MCF 10A (cell line): ENCODE data around the gene FRRS1L. TPM values are rescaled to one million over a fixed set of nuclear protein-coding genes. Genes with fewer than 3 reads are reported as not detected.

ENCODE experiments used
- BruUV-seq: library from RNA; stranded (reverse); fragments of 400-500 nt; replicated peaks from 2 replicates; lab custom pipeline; 2021; lab: Mats Ljungman, UMichigan
- CTCF ChIA-PET: fragments of 300-600 bp; sonication (Branson Sonifier 250); formaldehyde crosslinking; extraction: SDS; loops from one replicate; lab custom pipeline; 2021; ENCODE audit warnings: antibody characterized with exemption, inconsistent platforms; lab: Yijun Ruan, JAX
- POLR2A ChIA-PET: fragments of 300-600, 350-650 bp; sonication (Branson Sonifier 250); formaldehyde crosslinking; extraction: SDS; loops from one replicate; lab custom pipeline; 2020; ENCODE audit warnings: antibody characterized with exemption, inconsistent platforms; lab: Yijun Ruan, JAX
- DNase-seq: peaks from one replicate; pipeline ENCODE4 v3.0.0-alpha.2; 2018; ENCODE audit not compliant: unreplicated experiment
- H3K27ac Mint-ChIP-seq: one replicate; pipeline ENCODE4 v1.8.0; 2022; ENCODE audit warnings: mild to moderate bottlenecking, low read depth, mixed read lengths; ENCODE audit not compliant: unreplicated experiment
- H3K27me3 Mint-ChIP-seq: one replicate; pipeline ENCODE4 v1.8.0; 2022; ENCODE audit warnings: mixed read lengths; ENCODE audit not compliant: insufficient read depth, unreplicated experiment
- H3K36me3 Mint-ChIP-seq: one replicate; pipeline ENCODE4 v1.8.0; 2022; ENCODE audit warnings: mild to moderate bottlenecking, moderate library complexity, mixed read lengths; ENCODE audit not compliant: insufficient read depth, unreplicated experiment
- H3K4me1 Mint-ChIP-seq: one replicate; pipeline ENCODE4 v1.8.0; 2022; ENCODE audit warnings: mixed read lengths; ENCODE audit not compliant: insufficient read depth, unreplicated experiment
- H3K4me3 Mint-ChIP-seq: one replicate; pipeline ENCODE4 v1.8.0; 2022; ENCODE audit warnings: mild to moderate bottlenecking, moderate library complexity, mixed read lengths; ENCODE audit not compliant: unreplicated experiment
- H3K9me3 Mint-ChIP-seq: one replicate; pipeline ENCODE4 v1.8.0; 2022; ENCODE audit warnings: mixed read lengths; ENCODE audit not compliant: unreplicated experiment
- CTCF ChIP-seq: fragments of 200-600 bp; IDR thresholded peaks from one replicate; pipeline ENCODE4 v1.8.0; 2022; ENCODE audit warnings: antibody characterized with exemption, mild to moderate bottlenecking; ENCODE audit not compliant: unreplicated experiment
- intact Hi-C: fragments of 100-400 bp; cut with micrococcal nuclease; formaldehyde crosslinking; loops from 2 replicates; pipeline ENCODE4 v1.14.1; 2022
- total RNA-seq: library from RNA; stranded (reverse); gene quantifications from 2 replicates; pipeline ENCODE4 v1.2.3, GENCODE V29; 2022

FRRS1L gene
- total RNA-seq, 1 experiment from 2014 or later = not detected

- no TSS peak for BruUV-seq
- H3K27ac Mint-ChIP-seq = no peak overlapping the region
- no peaks in the 10 kb centered on the region for H3K9me3 Mint-ChIP-seq
- ChIA-PET POLR2A (no interaction called here), CTCF (interaction anchor here (0.7 kb wide), 2 partner anchors 9 to 50 kb away, joined by 3 read pairs; no protein-coding TSS in a partner anchor)
- DNase-seq = no peak
- no peak for TF ChIP-seq CTCF
- peaks cover 10% of the 10 kb centered on the region for H3K27me3 Mint-ChIP-seq
- no peak overlapping the region for H3K4me3 Mint-ChIP-seq
- no peaks in the 10 kb centered on the region for H3K4me1 Mint-ChIP-seq
- intact Hi-C loops = no loop called here
- H3K36me3 Mint-ChIP-seq = no peaks in the 10 kb centered on the region
Observed at GRCh38 chr9:109156708-109157107, 10.3 kb downstream of the FRRS1L start.

- H3K27ac Mint-ChIP-seq = no peak overlapping the region
Observed at GRCh38 chr9:109150925-109151545, 16.0 kb downstream of the FRRS1L start.

GRCh38 chr9:109149722-109150121 is 17.3 kb downstream of the FRRS1L start:
- BruUV-seq = no TSS peak
- ChIA-PET CTCF (interaction anchor here (0.8 kb wide), 1 partner anchor 178 kb away, joined by 3 read pairs; no protein-coding TSS in a partner anchor), POLR2A (no interaction called here)
- H3K27ac Mint-ChIP-seq = no peak overlapping the region
- no peaks in the 10 kb centered on the region for H3K36me3 Mint-ChIP-seq
- no peaks in the 10 kb centered on the region for H3K9me3 Mint-ChIP-seq
- no peaks in the 10 kb centered on the region for H3K4me1 Mint-ChIP-seq
- H3K27me3 Mint-ChIP-seq = no peaks in the 10 kb centered on the region
- H3K4me3 Mint-ChIP-seq = no peak overlapping the region
- no peak for DNase-seq
- no peak for TF ChIP-seq CTCF
- intact Hi-C loops = no loop called here

More at GRCh38 chr9:109150925-109151545, 16.0 kb downstream of the FRRS1L start:
- BruUV-seq = no TSS peak
- H3K4me1 Mint-ChIP-seq = no peaks in the 10 kb centered on the region
- H3K36me3 Mint-ChIP-seq = no peaks in the 10 kb centered on the region
- no peak overlapping the region for H3K4me3 Mint-ChIP-seq
- no peaks in the 10 kb centered on the region for H3K27me3 Mint-ChIP-seq
- DNase-seq = peak; percentile 40
- no peak for TF ChIP-seq CTCF
- CTCF ChIA-PET = interaction anchor here (1.1 kb wide), 1 partner anchor 19 kb away, joined by 3 read pairs; no protein-coding TSS in a partner anchor
- H3K9me3 Mint-ChIP-seq = no peaks in the 10 kb centered on the region
- POLR2A ChIA-PET = no interaction called here
- intact Hi-C loops = no loop called here

GRCh38 chr9:109149089-109149488 is 18.0 kb downstream of the FRRS1L start:
- ChIA-PET POLR2A (no interaction called here), CTCF (interaction anchor here (0.8 kb wide), 1 partner anchor 178 kb away, joined by 3 read pairs; no protein-coding TSS in a partner anchor)
- intact Hi-C loops = no loop called here
- BruUV-seq = no TSS peak
- TF ChIP-seq CTCF = no peak
- Mint-ChIP-seq H3K4me1 (peaks cover under 1% of the 10 kb centered on the region), H3K27me3 (no peaks in the 10 kb centered on the region), H3K9me3 (no peaks in the 10 kb centered on the region), H3K27ac (no peak overlapping the region), H3K4me3 (no peak overlapping the region), H3K36me3 (no peaks in the 10 kb centered on the region)
- no peak for DNase-seq
